Measurements from ENCODE around the gene TMEM131L.
A peak's percentile ranks its signal among the peaks of the same experiment; 100 is the strongest.

TMEM131L gene

GRCh38 chr4:153474251-153474650 lies 8.1 kb downstream of the TMEM131L start:
- no peak for DNase-seq

- no peak for DNase-seq
These were observed 10.8 kb downstream of the TMEM131L start for GRCh38 chr4:153476829-153477574.

GRCh38 chr4:153479101-153479500 lies 12.9 kb downstream of the TMEM131L start:
- no peak for DNase-seq

GRCh38 chr4:153480704-153481103 lies 14.5 kb downstream of the TMEM131L start:
- DNase-seq, result no peak

- no peak for DNase-seq
These were observed 15.3 kb downstream of the TMEM131L start for GRCh38 chr4:153481478-153481877.

- no peak for DNase-seq
These were observed 17.6 kb downstream of the TMEM131L start for GRCh38 chr4:153483432-153484418.

GRCh38 chr4:153485359-153485758 lies 19.2 kb downstream of the TMEM131L start:
- DNase-seq, result no peak

GRCh38 chr4:153485860-153486259 lies 19.7 kb downstream of the TMEM131L start:
- DNase-seq, result no peak

- no peak for DNase-seq
These were observed 20.4 kb downstream of the TMEM131L start for GRCh38 chr4:153486281-153487151.

GRCh38 chr4:153488006-153488891 lies 22.1 kb downstream of the TMEM131L start:
- peak; percentile 70 for DNase-seq

- no peak for DNase-seq
These were observed 23.8 kb downstream of the TMEM131L start for GRCh38 chr4:153489856-153490558.

- DNase-seq, result no peak
These were observed 24.9 kb downstream of the TMEM131L start for GRCh38 chr4:153490985-153491483.

- DNase-seq, result no peak
These were observed 28.4 kb downstream of the TMEM131L start for GRCh38 chr4:153494562-153494961.

GRCh38 chr4:153495480-153496193 lies 29.5 kb downstream of the TMEM131L start:
- DNase-seq, result no peak

- DNase-seq, result no peak
These were observed 31.0 kb downstream of the TMEM131L start for GRCh38 chr4:153497091-153497531.

GRCh38 chr4:153497988-153498967 lies 32.1 kb downstream of the TMEM131L start:
- no peak for DNase-seq

- DNase-seq, result no peak
These were observed 32.8 kb downstream of the TMEM131L start for GRCh38 chr4:153499005-153499404.

GRCh38 chr4:153501578-153501977 lies 35.4 kb downstream of the TMEM131L start:
- no peak for DNase-seq

GRCh38 chr4:153502584-153502983 lies 36.4 kb downstream of the TMEM131L start:
- no peak for DNase-seq
